Activated CD4-positive, CD25-positive, alpha-beta regulatory T cell treated with anti-CD3 and anti-CD28 coated beads, Interleukin-2, amount 50 U/mL, for 24 hours (primary cell): ENCODE data around the gene TRAPPC2.
"Not testable (repeated sequence)": the region's sequence is repeated elsewhere in the genome, so short reads cannot be mapped to it uniquely, and the experiment has no call there.

Source experiments
- ATAC-seq, 2 donors: fragments of 150-1000 bp; cut with Tn5 transposase; one replicate each; pipeline ENCODE4 v1.10.0; 2021; ENCODE audit warnings: mild to moderate bottlenecking in 1 of 2, moderate library complexity in 1 of 2

TRAPPC2 gene

GRCh38 chrX:13742397-13743176 lies 8.2 kb upstream of the TRAPPC2 start:
- peak; percentile 90 to 91 for ATAC-seq

- ATAC-seq, result no peak
Measured at GRCh38 chrX:13741695-13742094, 7.3 kb upstream of the TRAPPC2 start.

GRCh38 chrX:13733506-13733905 lies 914 bp downstream of the TRAPPC2 start:
- ATAC-seq, result no peak

- ATAC-seq, result no peak
Measured at GRCh38 chrX:13732246-13733067, 2.0 kb downstream of the TRAPPC2 start.

GRCh38 chrX:13730523-13730922 lies 3.9 kb downstream of the TRAPPC2 start:
- not testable (repeated sequence) for ATAC-seq

GRCh38 chrX:13726583-13726982 lies 7.8 kb downstream of the TRAPPC2 start:
- ATAC-seq, result not testable (repeated sequence)

GRCh38 chrX:13724878-13725277 lies 9.5 kb downstream of the TRAPPC2 start:
- not testable (repeated sequence) for ATAC-seq

GRCh38 chrX:13721819-13722519 lies 12.5 kb downstream of the TRAPPC2 start:
- no peak for ATAC-seq

GRCh38 chrX:13721371-13721770 lies 13.0 kb downstream of the TRAPPC2 start:
- no peak for ATAC-seq

GRCh38 chrX:13719192-13719856 lies 15.1 kb downstream of the TRAPPC2 start:
- no peak for ATAC-seq

GRCh38 chrX:13717700-13718472 lies 16.5 kb downstream of the TRAPPC2 start:
- ATAC-seq, result no peak

- ATAC-seq, result no peak
Measured at GRCh38 chrX:13716905-13717304, 17.5 kb downstream of the TRAPPC2 start.

- peak; percentile 63 to 74 for ATAC-seq
Measured at GRCh38 chrX:13716455-13716854, 18.0 kb downstream of the TRAPPC2 start.

- no peak for ATAC-seq
Measured at GRCh38 chrX:13711141-13711540, 23.3 kb downstream of the TRAPPC2 start.

GRCh38 chrX:13703589-13703988 lies 30.8 kb downstream of the TRAPPC2 start:
- ATAC-seq, result peak in 1 of 2 donors; percentile 10

GRCh38 chrX:13703135-13703534 lies 31.3 kb downstream of the TRAPPC2 start:
- peak; percentile 38 to 44 for ATAC-seq

- no peak for ATAC-seq
Measured at GRCh38 chrX:13702111-13702789, 32.2 kb downstream of the TRAPPC2 start.

GRCh38 chrX:13700380-13700779 lies 34.0 kb downstream of the TRAPPC2 start:
- ATAC-seq, result no peak

GRCh38 chrX:13699183-13699826 lies 35.1 kb downstream of the TRAPPC2 start:
- peak; percentile 58 to 60 for ATAC-seq

GRCh38 chrX:13698432-13698831 lies 36.0 kb downstream of the TRAPPC2 start:
- no peak for ATAC-seq

- ATAC-seq, result no peak
Measured at GRCh38 chrX:13697976-13698375, 36.4 kb downstream of the TRAPPC2 start.
